ENCODE measurements around the gene MBNL2. TPM values are rescaled to one million over a fixed set of nuclear protein-coding genes. Genes with fewer than 3 reads are reported as not detected.

Gene MBNL2
- total RNA-seq, 2 experiments from 2014 or later: 2.7 to 7.4 TPM

DNA sequence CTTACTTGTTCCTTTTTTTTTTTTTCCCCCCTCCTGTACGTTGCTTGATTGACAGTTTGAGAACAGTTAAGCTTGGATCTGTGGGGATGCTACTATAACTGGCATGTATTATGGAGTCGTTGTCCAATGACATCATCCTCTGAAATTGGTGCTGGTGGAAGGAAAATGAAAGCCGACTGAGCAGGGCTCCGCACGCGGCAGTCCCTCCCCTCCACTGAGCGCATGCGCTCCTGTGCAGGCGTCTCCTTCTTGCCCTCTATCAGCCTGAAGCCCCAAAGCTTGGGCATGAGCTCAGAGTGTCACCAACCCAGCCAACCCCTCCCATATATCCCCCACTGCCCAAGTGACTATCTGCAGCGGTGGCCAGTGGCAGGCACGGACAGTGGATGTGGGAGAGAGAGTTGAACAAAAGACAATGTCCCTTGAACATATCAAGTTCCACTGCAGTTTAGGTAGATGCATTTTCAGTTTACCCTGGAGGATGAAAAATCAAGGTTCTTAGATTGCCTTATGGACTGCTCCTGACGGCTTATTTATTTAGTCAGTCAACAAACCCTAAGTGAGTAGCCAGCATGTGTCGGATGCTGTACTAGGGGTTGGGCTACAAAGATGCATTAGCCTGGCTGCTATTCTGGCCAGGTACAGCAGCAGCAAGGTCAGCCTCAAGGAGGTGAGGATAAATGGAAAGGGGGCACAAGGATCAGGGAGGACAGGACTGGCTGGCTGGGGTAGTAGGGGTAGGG, 20.8 kb downstream of the MBNL2 start:
- H3K27ac ChIP-seq (ENCODE audit: low read depth, low read length, poor library complexity, severe bottlenecking): no peak overlapping the region
- H3K36me3 ChIP-seq (ENCODE audit: insufficient read depth, low read length): no peaks in the 10 kb centered on the region
- intact Hi-C loops (cut with micrococcal nuclease; ENCODE audit: unreplicated experiment): no loop called here
- H3K4me1 ChIP-seq (ENCODE audit: insufficient read depth, low read length, poor library complexity, severe bottlenecking): no peaks in the 10 kb centered on the region
- BruUV-seq (replicated peaks): no TSS peak
- no peak overlapping the region for H3K4me2 ChIP-seq (ENCODE audit: low read length)
- H3K9me2 ChIP-seq (ENCODE audit: insufficient read depth, low read length): no peaks in the 10 kb centered on the region
- POLR2A ChIA-PET: no interaction called here
- no peak overlapping the region for H2AFZ ChIP-seq (ENCODE audit: low read length)
- CTCF ChIA-PET (ENCODE audit: unreplicated experiment): no interaction called here
- TF ChIP-seq, protein P1, sequence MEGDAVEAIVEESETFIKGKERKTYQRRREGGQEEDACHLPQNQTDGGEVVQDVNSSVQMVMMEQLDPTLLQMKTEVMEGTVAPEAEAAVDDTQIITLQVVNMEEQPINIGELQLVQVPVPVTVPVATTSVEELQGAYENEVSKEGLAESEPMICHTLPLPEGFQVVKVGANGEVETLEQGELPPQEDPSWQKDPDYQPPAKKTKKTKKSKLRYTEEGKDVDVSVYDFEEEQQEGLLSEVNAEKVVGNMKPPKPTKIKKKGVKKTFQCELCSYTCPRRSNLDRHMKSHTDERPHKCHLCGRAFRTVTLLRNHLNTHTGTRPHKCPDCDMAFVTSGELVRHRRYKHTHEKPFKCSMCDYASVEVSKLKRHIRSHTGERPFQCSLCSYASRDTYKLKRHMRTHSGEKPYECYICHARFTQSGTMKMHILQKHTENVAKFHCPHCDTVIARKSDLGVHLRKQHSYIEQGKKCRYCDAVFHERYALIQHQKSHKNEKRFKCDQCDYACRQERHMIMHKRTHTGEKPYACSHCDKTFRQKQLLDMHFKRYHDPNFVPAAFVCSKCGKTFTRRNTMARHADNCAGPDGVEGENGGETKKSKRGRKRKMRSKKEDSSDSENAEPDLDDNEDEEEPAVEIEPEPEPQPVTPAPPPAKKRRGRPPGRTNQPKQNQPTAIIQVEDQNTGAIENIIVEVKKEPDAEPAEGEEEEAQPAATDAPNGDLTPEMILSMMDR (conservative IDR thresholded peaks at IDR 0.05; ENCODE audit: low read length): no peak
- no peak for TF ChIP-seq EZH2phosphoT487 (IDR thresholded peaks at IDR 0.05; ENCODE audit: borderline replicate concordance, low read depth, low read length)
- no peaks in the 10 kb centered on the region for H4K20me1 ChIP-seq (ENCODE audit: insufficient read depth, low read length)
- no peaks in the 10 kb centered on the region for H3K9me3 ChIP-seq (ENCODE audit: low read length)
- no peak for DNase-seq (ENCODE audit: low spot score)
- H3K4me3 ChIP-seq (ENCODE audit: low read depth, low read length, poor library complexity, severe bottlenecking): no peak overlapping the region
- no peaks in the 10 kb centered on the region for H3K79me2 ChIP-seq (ENCODE audit: insufficient read depth, low read depth, low read length)

DNA sequence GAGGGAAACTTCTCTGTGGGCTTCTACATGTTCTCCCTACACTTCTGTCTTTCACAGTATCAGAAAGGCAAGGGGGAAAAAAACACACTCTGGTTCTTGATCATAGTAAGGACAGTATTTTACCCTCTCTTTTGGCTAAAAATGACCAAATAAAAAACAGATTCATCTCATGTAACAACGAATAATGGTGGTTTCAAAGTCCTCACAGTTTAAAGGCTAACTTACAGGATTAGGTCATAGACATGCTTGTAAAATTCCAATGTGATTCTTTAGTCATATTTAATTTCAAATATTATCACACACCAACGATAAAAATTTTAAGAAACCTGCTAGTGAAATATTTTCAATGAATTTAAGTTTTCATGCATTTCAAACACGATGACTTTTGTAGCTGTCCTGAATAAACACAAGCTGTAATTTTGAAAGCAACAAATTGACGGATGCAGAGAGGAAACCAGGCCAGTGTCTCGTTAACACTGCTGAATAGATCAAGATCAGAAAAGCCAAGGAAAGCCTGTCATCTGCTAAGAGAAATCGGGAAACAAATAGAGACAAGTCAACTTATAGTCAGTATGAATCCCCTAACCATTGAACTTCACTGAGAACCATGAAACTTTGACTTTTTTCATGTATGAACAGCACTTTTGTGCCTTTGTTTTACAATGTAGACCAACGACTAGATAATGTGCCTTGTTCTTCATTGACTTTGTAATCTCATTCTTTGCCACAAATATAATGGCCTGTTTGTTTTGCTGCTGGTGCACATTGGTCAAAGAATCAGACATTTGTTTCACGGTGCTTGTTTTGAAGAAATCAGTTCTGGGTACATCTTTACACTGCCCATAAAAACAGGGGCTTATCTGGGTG, 22.0 kb downstream of the MBNL2 start:
- H3K79me2 ChIP-seq (ENCODE audit: insufficient read depth, low read depth, low read length): no peaks in the 10 kb centered on the region
- H2AFZ ChIP-seq (ENCODE audit: low read length): no peak overlapping the region
- no TSS peak for BruUV-seq (replicated peaks)
- TF ChIP-seq EZH2phosphoT487 (IDR thresholded peaks at IDR 0.05; ENCODE audit: borderline replicate concordance, low read depth, low read length): no peak
- TF ChIP-seq, protein P1 (conservative IDR thresholded peaks at IDR 0.05; ENCODE audit: low read length): no peak
- intact Hi-C loops (cut with micrococcal nuclease; ENCODE audit: unreplicated experiment): no loop called here
- POLR2A ChIA-PET: no interaction called here
- no peaks in the 10 kb centered on the region for H3K36me3 ChIP-seq (ENCODE audit: insufficient read depth, low read length)
- H3K4me1 ChIP-seq (ENCODE audit: insufficient read depth, low read length, poor library complexity, severe bottlenecking): no peaks in the 10 kb centered on the region
- H4K20me1 ChIP-seq (ENCODE audit: insufficient read depth, low read length): no peaks in the 10 kb centered on the region
- H3K4me2 ChIP-seq (ENCODE audit: low read length): no peak overlapping the region
- H3K9me3 ChIP-seq (ENCODE audit: low read length): no peaks in the 10 kb centered on the region
- no peak overlapping the region for H3K27ac ChIP-seq (ENCODE audit: low read depth, low read length, poor library complexity, severe bottlenecking)
- no peak for DNase-seq (ENCODE audit: low spot score)
- no peak overlapping the region for H3K4me3 ChIP-seq (ENCODE audit: low read depth, low read length, poor library complexity, severe bottlenecking)
- H3K9me2 ChIP-seq (ENCODE audit: insufficient read depth, low read length): no peaks in the 10 kb centered on the region
- CTCF ChIA-PET (ENCODE audit: unreplicated experiment): no interaction called here

DNA sequence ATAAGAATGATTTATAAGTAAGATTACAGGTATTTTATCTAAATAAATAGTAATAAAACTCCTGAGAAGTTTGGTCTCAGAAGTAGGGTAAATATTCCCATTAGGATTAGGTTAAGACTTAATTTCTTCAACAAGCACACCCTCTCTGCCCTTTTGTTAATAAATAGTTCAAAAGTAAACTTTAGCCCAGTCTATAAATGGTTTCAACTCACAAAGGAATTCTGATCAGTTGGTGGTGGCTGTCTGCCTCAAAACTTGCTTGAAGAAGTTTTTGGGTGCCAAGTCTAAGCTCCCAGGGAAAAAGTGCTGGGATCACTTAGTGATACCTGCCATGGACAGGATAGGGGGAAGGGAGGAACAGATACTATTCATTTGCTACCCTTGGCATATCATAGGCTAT, 22.9 kb downstream of the MBNL2 start:
- H3K79me2 ChIP-seq (ENCODE audit: insufficient read depth, low read depth, low read length): no peaks in the 10 kb centered on the region
- CTCF ChIA-PET (ENCODE audit: unreplicated experiment): no interaction called here
- H3K36me3 ChIP-seq (ENCODE audit: insufficient read depth, low read length): no peaks in the 10 kb centered on the region

More for the DNA sequence above, 22.9 kb downstream of the MBNL2 start:
- Histone ChIP-seq H2AFZ (ENCODE audit: low read length) (no peak overlapping the region), H3K9me2 (ENCODE audit: insufficient read depth, low read length) (no peaks in the 10 kb centered on the region), H4K20me1 (ENCODE audit: insufficient read depth, low read length) (no peaks in the 10 kb centered on the region), H3K27ac (ENCODE audit: low read depth, low read length, poor library complexity, severe bottlenecking) (no peak overlapping the region), H3K4me1 (ENCODE audit: insufficient read depth, low read length, poor library complexity, severe bottlenecking) (no peaks in the 10 kb centered on the region), H3K4me3 (ENCODE audit: low read depth, low read length, poor library complexity, severe bottlenecking) (no peak overlapping the region), H3K9me3 (ENCODE audit: low read length) (no peaks in the 10 kb centered on the region), H3K4me2 (ENCODE audit: low read length) (no peak overlapping the region)
- intact Hi-C loops (cut with micrococcal nuclease; ENCODE audit: unreplicated experiment): no loop called here
- TF ChIP-seq, protein P1 (conservative IDR thresholded peaks at IDR 0.05; ENCODE audit: low read length): no peak
- no peak for TF ChIP-seq EZH2phosphoT487 (IDR thresholded peaks at IDR 0.05; ENCODE audit: borderline replicate concordance, low read depth, low read length)
- no TSS peak for BruUV-seq (replicated peaks)
- POLR2A ChIA-PET: no interaction called here
- DNase-seq (ENCODE audit: low spot score): no peak

All from OCI-LY7 (cell line).